GM12872 (cell line): ENCODE data around the gene CASZ1.

ENCODE experiments used
- TF ChIP-seq, protein P1 (sequence below): IDR thresholded peaks from 3 replicates; pipeline ENCODE4 v1.5.1; 2011; ENCODE audit warnings: low read depth, mild to moderate bottlenecking, low read length, moderate library complexity; ENCODE audit not compliant: insufficient read depth

Gene CASZ1

DNA sequence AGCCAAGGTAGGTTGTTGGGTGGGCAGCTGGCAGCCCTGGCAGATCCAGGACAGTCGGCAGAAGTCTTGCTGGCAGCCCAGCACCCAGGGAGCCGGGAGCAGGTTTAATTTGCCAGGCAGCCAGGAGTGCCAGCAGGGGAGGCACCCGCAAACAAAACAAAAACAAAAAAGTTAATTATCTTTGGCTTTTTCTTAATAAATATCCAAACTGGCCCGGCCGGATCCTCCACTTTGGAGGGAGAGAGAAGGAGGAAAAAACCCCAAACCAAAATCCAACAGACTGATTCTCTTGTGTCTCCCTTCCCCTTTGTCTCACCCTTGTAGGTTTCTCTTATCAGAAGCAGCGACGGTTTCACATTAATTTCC lies 97.0 kb downstream of the CASZ1 start:
- TF ChIP-seq, protein P1, sequence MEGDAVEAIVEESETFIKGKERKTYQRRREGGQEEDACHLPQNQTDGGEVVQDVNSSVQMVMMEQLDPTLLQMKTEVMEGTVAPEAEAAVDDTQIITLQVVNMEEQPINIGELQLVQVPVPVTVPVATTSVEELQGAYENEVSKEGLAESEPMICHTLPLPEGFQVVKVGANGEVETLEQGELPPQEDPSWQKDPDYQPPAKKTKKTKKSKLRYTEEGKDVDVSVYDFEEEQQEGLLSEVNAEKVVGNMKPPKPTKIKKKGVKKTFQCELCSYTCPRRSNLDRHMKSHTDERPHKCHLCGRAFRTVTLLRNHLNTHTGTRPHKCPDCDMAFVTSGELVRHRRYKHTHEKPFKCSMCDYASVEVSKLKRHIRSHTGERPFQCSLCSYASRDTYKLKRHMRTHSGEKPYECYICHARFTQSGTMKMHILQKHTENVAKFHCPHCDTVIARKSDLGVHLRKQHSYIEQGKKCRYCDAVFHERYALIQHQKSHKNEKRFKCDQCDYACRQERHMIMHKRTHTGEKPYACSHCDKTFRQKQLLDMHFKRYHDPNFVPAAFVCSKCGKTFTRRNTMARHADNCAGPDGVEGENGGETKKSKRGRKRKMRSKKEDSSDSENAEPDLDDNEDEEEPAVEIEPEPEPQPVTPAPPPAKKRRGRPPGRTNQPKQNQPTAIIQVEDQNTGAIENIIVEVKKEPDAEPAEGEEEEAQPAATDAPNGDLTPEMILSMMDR = no peak

DNA sequence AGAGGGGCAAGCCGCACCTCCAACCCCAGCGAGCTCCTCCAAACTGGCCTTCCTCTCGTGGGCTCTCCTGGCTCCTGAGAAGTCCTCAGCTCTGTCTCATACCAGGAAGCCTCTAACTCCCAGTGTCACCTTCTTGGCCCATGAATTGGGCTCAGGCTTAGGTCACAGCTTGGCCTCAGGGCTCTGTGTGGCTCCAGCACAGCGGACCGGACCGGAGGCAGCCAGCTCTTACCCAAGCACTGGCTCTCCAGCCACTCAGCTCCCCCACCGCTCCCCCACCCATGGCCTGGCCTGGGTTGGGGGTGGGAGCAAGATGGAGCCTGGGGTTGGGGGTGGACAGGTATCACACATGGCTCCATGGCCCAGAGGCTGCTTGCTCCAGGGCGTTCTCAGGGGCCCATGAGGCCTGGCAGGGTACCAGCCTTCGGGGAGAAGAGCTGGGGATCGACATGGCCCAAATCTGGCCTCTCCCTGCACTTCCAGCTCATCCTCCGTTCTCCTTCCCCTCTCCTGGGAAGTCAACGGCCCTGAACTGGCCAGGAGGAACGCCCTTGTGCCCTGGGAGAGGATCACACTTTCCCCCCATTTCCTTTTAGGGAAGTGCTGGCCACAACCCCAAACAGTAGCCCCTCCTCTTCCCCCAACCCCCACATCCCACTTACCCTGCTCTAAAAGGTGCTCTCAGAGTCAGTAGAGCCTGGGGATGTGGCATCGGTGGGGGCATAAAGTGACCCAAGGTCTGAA lies 97.5 kb downstream of the CASZ1 start:
- TF ChIP-seq, protein P1 = no peak

- TF ChIP-seq, protein P1 = no peak
Measured at GRCh38 chr1:10697621-10698160, 98.8 kb downstream of the CASZ1 start.

DNA sequence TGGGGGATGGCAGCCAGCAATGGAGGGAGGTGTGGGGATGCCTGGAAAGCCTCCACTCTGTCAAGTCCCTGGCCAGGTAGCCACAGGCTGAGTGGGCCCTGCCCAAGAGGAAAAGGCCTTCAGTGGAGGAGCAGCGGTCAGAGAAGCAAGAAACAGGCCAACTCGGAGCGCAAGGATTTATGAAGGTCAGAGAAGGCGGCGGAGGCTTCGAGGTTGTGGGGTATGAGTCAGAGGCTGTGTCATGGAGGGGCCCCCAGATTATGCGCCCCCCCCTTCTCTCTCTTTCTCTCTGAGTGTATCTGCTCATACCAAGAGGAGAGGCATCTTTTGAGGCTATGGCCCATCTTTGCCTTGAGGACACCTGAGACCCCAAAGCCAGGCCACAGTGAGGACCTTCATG lies 99.5 kb downstream of the CASZ1 start:
- TF ChIP-seq, protein P1 = no peak

- TF ChIP-seq, protein P1 = no peak
Measured at GRCh38 chr1:10694633-10695627, 101.5 kb downstream of the CASZ1 start.

DNA sequence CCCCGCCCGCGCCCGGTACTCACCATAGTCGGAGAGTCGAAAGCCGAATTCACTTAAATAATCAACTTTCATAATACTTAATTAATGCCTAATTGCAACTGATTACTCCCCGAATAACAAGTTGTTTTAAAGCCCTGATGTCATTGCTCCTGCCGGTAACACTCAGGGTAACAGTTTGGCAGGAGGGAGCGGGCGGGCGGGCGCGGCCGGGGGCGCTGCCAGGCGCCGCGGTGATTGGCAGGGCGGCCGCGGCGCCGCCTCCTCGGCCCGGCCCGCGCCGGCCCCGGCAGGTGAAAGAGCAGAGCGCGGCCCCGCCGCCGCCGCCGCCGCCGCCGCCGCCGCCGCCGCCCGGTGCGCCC lies 102.2 kb downstream of the CASZ1 start:
- TF ChIP-seq, protein P1 = no peak
